Measurements from ENCODE around the gene PDC. TPM values are rescaled to one million over a fixed set of nuclear protein-coding genes. Genes with fewer than 3 reads are reported as not detected.

PDC gene
- total RNA-seq, 4 donors from 2014 or later = not detected

DNA sequence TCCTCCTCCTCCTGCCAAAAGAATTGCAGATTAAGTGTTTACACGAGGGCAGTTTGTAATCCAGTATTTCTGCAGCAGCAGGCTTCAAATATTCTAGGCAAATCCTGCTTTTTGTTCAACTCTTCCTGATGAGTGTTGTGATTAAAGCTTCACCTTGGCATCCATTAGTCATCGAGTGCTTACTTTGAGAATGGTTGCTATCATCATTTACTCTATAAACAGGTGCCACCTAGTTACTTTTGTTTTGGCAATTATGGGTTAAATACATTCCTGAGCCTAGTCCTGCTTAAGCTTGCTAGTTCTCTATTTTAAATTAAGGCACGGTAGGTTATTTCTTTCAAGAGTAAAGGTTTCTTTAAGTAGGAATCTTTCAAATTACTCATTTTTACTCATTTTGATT lies 20.3 kb downstream of the PDC start:
- intact Hi-C loops (cut with DNase I) = no loop called here
- peaks cover 0 to 14% (median 5%) of the 10 kb centered on the region in 3 donors for H3K4me1 ChIP-seq
- no peaks in the 10 kb centered on the region for H3K36me3 ChIP-seq
- no peak for DNase-seq
- no peak overlapping the region for H3K4me3 ChIP-seq
- no peaks in the 10 kb centered on the region for H3K27me3 ChIP-seq
- TF ChIP-seq POLR2A (IDR thresholded peaks at IDR 0.05) = no peak
- TF ChIP-seq, protein P1, sequence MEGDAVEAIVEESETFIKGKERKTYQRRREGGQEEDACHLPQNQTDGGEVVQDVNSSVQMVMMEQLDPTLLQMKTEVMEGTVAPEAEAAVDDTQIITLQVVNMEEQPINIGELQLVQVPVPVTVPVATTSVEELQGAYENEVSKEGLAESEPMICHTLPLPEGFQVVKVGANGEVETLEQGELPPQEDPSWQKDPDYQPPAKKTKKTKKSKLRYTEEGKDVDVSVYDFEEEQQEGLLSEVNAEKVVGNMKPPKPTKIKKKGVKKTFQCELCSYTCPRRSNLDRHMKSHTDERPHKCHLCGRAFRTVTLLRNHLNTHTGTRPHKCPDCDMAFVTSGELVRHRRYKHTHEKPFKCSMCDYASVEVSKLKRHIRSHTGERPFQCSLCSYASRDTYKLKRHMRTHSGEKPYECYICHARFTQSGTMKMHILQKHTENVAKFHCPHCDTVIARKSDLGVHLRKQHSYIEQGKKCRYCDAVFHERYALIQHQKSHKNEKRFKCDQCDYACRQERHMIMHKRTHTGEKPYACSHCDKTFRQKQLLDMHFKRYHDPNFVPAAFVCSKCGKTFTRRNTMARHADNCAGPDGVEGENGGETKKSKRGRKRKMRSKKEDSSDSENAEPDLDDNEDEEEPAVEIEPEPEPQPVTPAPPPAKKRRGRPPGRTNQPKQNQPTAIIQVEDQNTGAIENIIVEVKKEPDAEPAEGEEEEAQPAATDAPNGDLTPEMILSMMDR (IDR thresholded peaks at IDR 0.05) = no peak
- no peak overlapping the region for H3K27ac ChIP-seq
- H3K9me3 ChIP-seq = no peaks in the 10 kb centered on the region
- WGBS, 2 donors = 12 to 19% methylated on average over 3 of the region's 3 CpGs

DNA sequence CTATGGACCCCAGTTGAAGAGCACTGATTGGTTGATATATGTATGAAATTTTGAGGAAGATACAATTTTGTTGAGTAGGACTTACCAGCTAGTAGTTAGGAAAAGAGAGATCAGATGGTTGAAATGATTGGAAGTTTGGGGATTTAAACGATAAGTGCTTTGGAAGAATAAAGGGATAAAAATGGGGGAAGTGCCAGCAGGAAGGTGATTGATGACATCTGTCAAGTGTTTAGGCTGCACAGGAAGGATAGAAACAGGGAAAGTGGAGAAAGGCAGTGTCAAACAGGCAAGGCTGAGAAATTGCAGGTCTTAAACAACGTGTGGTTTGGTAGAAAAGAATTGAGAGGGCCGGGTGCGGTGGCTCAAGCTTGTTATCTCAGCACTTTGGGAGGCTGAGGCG lies 22.3 kb downstream of the PDC start:
- 72 to 77% methylated on average over 5 of the region's 5 CpGs for WGBS, 2 donors
- intact Hi-C loops (cut with DNase I) = no loop called here

DNA sequence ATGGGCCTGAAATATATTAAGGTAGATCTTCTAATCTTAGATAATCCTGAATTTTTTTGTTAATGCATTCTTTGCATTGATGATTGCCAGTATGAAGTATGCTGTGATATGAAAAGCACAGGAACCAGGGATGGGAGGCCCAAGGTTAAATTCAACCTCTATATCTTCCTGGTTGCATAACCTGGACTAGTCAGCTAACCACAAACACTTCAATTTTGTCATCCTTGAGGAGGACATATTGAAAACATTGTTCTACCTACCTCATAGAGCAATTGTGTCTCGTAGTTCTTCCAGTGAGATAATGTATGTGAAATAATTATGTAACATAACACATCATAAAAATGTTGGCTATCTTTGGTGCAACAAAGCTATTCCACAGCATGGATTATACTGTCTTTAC lies 25.6 kb downstream of the PDC start:
- H3K9me3 ChIP-seq = no peaks in the 10 kb centered on the region
- no peaks in the 10 kb centered on the region for H3K27me3 ChIP-seq
- H3K4me1 ChIP-seq = peaks cover 0 to 6% (median 0%) of the 10 kb centered on the region in 3 donors
- TF ChIP-seq POLR2A (IDR thresholded peaks at IDR 0.05) = no peak
- intact Hi-C loops (cut with DNase I) = no loop called here
- 83 to 85% methylated on average over 1 of the region's 1 CpG for WGBS, 2 donors
- no peak overlapping the region for H3K27ac ChIP-seq
- no peak for DNase-seq
- no peaks in the 10 kb centered on the region for H3K36me3 ChIP-seq
- no peak overlapping the region for H3K4me3 ChIP-seq

More for the DNA sequence above, 22.3 kb downstream of the PDC start:
- no peak for DNase-seq
- Histone ChIP-seq H3K4me1 (peaks cover 0 to 14% (median 5%) of the 10 kb centered on the region in 3 donors), H3K27ac (no peak overlapping the region), H3K27me3 (no peaks in the 10 kb centered on the region), H3K9me3 (no peaks in the 10 kb centered on the region), H3K4me3 (no peak overlapping the region), H3K36me3 (no peaks in the 10 kb centered on the region)
- TF ChIP-seq POLR2A (IDR thresholded peaks at IDR 0.05) = no peak
- TF ChIP-seq, protein P1 (IDR thresholded peaks at IDR 0.05) = no peak

DNA sequence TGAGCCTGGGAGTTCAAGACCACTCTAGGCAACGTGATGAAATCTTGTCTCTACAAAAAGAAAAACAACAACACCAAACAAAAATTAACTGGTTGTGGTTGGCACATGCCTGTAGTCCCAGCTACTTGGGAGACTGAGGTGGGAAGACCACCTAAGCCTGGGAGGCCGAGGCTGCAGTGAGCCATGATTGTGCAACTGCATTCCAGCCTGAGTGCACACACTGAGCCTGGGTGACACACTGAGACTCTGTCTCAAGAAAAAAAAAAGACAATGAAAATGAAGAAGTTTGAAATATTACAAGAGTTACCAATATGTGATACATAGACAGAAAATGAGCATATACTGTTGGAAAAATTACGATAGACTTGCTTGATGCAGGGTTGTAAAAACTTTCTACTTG lies 31.9 kb downstream of the PDC start:
- intact Hi-C loops (cut with DNase I) = no loop called here
- Histone ChIP-seq H3K9me3 (no peaks in the 10 kb centered on the region), H3K4me1 (no peaks in the 10 kb centered on the region), H3K4me3 (no peak overlapping the region), H3K27me3 (no peaks in the 10 kb centered on the region), H3K36me3 (no peaks in the 10 kb centered on the region), H3K27ac (no peak overlapping the region)
- TF ChIP-seq, protein P1 (IDR thresholded peaks at IDR 0.05) = no peak
- no peak for TF ChIP-seq POLR2A (IDR thresholded peaks at IDR 0.05)
- 90% methylated on average over 3 of the region's 3 CpGs for WGBS, 2 donors
- no peak for DNase-seq

DNA sequence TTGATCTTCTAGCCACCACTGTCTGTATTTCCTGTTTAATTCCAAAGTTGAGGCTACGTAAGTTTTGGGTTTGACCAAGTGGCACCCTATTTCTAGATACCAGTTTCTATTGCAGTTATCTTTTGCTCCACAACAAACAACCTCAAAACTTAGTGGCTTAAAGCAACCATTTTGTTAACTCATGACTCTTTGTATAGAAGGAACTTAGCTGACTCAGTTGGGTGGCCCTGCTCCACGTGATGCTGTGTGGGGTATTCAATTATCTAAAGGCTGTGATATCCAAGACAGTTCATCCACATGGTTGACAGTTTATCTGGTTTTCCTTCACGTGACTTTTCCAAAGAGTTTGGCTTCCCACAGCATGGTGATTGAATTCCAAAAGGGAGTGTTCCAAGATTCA lies 34.8 kb downstream of the PDC start:
- DNase-seq = no peak
- H3K27me3 ChIP-seq = no peaks in the 10 kb centered on the region
- H3K4me1 ChIP-seq = no peaks in the 10 kb centered on the region
- H3K36me3 ChIP-seq = peaks cover 0 to under 1% (median 0%) of the 10 kb centered on the region in 3 donors
- intact Hi-C loops (cut with DNase I) = no loop called here
- H3K4me3 ChIP-seq = no peak overlapping the region
- 84 to 87% methylated on average over 3 of the region's 3 CpGs for WGBS, 2 donors
- H3K27ac ChIP-seq = no peak overlapping the region
- TF ChIP-seq, protein P1 (IDR thresholded peaks at IDR 0.05) = no peak
- no peak for TF ChIP-seq POLR2A (IDR thresholded peaks at IDR 0.05)
- H3K9me3 ChIP-seq = no peaks in the 10 kb centered on the region

DNA sequence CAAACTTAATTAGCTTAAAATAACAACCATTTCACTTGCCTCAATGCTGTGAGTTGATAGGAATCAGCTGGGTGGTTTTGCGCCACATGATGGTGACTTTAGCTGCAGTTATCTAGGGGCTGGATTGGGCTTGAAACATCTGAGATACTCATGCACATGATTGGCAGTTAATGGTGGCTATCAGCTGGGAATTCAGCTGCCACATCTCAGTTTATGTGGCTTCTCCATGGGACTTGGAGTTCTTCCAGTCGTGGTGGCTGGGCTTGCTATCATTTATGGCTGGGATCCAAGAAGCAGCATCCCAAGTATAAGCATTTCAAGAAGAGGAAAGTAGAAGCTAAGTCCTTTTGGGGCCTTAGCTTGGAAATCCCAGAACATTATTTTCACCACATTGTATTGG lies 36.4 kb downstream of the PDC start:
- Histone ChIP-seq H3K9me3 (no peaks in the 10 kb centered on the region), H3K27ac (no peak overlapping the region), H3K27me3 (no peaks in the 10 kb centered on the region), H3K4me3 (no peak overlapping the region), H3K4me1 (no peaks in the 10 kb centered on the region), H3K36me3 (peaks cover 0 to 15% (median under 1%) of the 10 kb centered on the region in 3 donors)
- no peak for TF ChIP-seq POLR2A (IDR thresholded peaks at IDR 0.05)
- TF ChIP-seq, protein P1 (IDR thresholded peaks at IDR 0.05) = no peak
- intact Hi-C loops (cut with DNase I) = no loop called here
- no peak for DNase-seq
- 70 to 74% methylated on average over 2 of the region's 2 CpGs for WGBS, 2 donors
